ENCODE measurements around the gene POLG2. TPM values are rescaled to one million over a fixed set of nuclear protein-coding genes. Genes with fewer than 3 reads are reported as not detected.
"Not testable (repeated sequence)": the region's sequence is repeated elsewhere in the genome, so short reads cannot be mapped to it uniquely, and the experiment has no call there.

POLG2 gene
- total RNA-seq, 1 donor, result 12.5 TPM

GRCh38 chr17:64471440-64471839 is 25.4 kb downstream of the POLG2 start:
- no peak for TF ChIP-seq CTCF (IDR thresholded peaks at IDR 0.05; ENCODE audit: insufficient read depth, low read depth, low read length)
- DNase-seq (ENCODE audit: low read depth), result no peak
- H3K4me3 ChIP-seq (ENCODE audit: low read depth, low read length), result no peak overlapping the region

GRCh38 chr17:64470625-64471024 is 26.2 kb downstream of the POLG2 start:
- DNase-seq (ENCODE audit: low read depth), result no peak
- H3K4me3 ChIP-seq (ENCODE audit: low read depth, low read length), result no peak overlapping the region
- no peak for TF ChIP-seq CTCF (IDR thresholded peaks at IDR 0.05; ENCODE audit: insufficient read depth, low read depth, low read length)

GRCh38 chr17:64466834-64467233 is 30.0 kb downstream of the POLG2 start:
- DNase-seq (ENCODE audit: low read depth), result not testable (repeated sequence)

GRCh38 chr17:64466019-64466735 is 30.7 kb downstream of the POLG2 start:
- no peak for DNase-seq (ENCODE audit: low read depth)
- no peak overlapping the region for H3K4me3 ChIP-seq (ENCODE audit: low read depth, low read length)
- no peak for TF ChIP-seq CTCF (IDR thresholded peaks at IDR 0.05; ENCODE audit: insufficient read depth, low read depth, low read length)

More at GRCh38 chr17:64466834-64467233, 30.0 kb downstream of the POLG2 start:
- not testable (repeated sequence) for H3K4me3 ChIP-seq (ENCODE audit: low read depth, low read length)

- H3K4me3 ChIP-seq (ENCODE audit: low read depth, low read length), result no peak overlapping the region
- no peak for TF ChIP-seq CTCF (IDR thresholded peaks at IDR 0.05; ENCODE audit: insufficient read depth, low read depth, low read length)
- DNase-seq (ENCODE audit: low read depth), result no peak
Measured at GRCh38 chr17:64461788-64462187, 35.1 kb downstream of the POLG2 start.

- TF ChIP-seq CTCF (IDR thresholded peaks at IDR 0.05; ENCODE audit: insufficient read depth, low read depth, low read length), result no peak
Measured at GRCh38 chr17:64460955-64461354, 35.9 kb downstream of the POLG2 start.

GRCh38 chr17:64459818-64460217 is 37.0 kb downstream of the POLG2 start:
- DNase-seq (ENCODE audit: low read depth), result not testable (repeated sequence)

More at GRCh38 chr17:64460955-64461354, 35.9 kb downstream of the POLG2 start:
- no peak overlapping the region for H3K4me3 ChIP-seq (ENCODE audit: low read depth, low read length)
- DNase-seq (ENCODE audit: low read depth), result peak; percentile 20

GRCh38 chr17:64459284-64459747 is 37.5 kb downstream of the POLG2 start:
- no peak for TF ChIP-seq CTCF (IDR thresholded peaks at IDR 0.05; ENCODE audit: insufficient read depth, low read depth, low read length)
- H3K4me3 ChIP-seq (ENCODE audit: low read depth, low read length), result no peak overlapping the region
- DNase-seq (ENCODE audit: low read depth), result peak; percentile 44

More at GRCh38 chr17:64459818-64460217, 37.0 kb downstream of the POLG2 start:
- not testable (repeated sequence) for H3K4me3 ChIP-seq (ENCODE audit: low read depth, low read length)
